GM20000 (cell line): ENCODE measurements around the gene EFNB2.

Experiments used
- DNase-seq: peaks from one replicate; pipeline ENCODE4 v3.0.0; 2012; ENCODE audit warnings: low spot score
- CTCF ChIP-seq: IDR thresholded peaks from 2 replicates; pipeline ENCODE4 v1.5.1; 2012; ENCODE audit warnings: mild to moderate bottlenecking, control low read depth; ENCODE audit errors: extremely low read depth, missing control alignments

Gene EFNB2

GRCh38 chr13:106498158-106498557 is 37.3 kb downstream of the EFNB2 start:
- no peak for TF ChIP-seq CTCF
- no peak for DNase-seq

- no peak for DNase-seq
- no peak for TF ChIP-seq CTCF
Measured at GRCh38 chr13:106497079-106497478, 38.4 kb downstream of the EFNB2 start.

- TF ChIP-seq CTCF, result no peak
- DNase-seq, result no peak
Measured at GRCh38 chr13:106496072-106496997, 39.1 kb downstream of the EFNB2 start.

- TF ChIP-seq CTCF, result no peak
- no peak for DNase-seq
Measured at GRCh38 chr13:106494936-106495335, 40.5 kb downstream of the EFNB2 start.

- DNase-seq, result no peak
- no peak for TF ChIP-seq CTCF
Measured at GRCh38 chr13:106494506-106494905, 41.0 kb downstream of the EFNB2 start.

- peak; percentile 21 for DNase-seq
Measured at GRCh38 chr13:106493533-106494220, 41.8 kb downstream of the EFNB2 start.

More at GRCh38 chr13:106493533-106494220, 41.8 kb downstream of the EFNB2 start:
- TF ChIP-seq CTCF, result no peak
